ENCODE results near the gene ACKR2. TPM values are rescaled to one million over a fixed set of nuclear protein-coding genes. Genes with fewer than 3 reads are reported as not detected.

Gene ACKR2
- total RNA-seq, 1 donor from 2014 or later = 0.44 TPM

DNA sequence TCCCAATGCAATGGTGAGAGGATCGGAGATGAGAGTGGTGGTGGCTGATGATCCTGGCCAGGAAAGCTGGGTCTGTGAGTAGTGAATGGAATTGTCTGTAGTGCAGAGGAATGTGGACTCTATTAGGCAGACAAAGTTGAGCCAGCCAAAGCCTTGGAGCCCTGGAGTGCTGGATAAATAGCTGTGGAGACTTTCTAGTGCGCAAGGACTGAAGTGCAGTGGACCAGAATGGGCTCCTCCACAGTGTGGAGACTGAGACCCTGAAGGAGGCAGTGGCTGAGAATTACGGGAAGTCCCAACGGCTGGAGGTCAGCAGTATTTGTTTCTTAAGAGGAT lies 97.6 kb downstream of the ACKR2 start:
- Histone ChIP-seq H3K27ac (replicated peaks) (peak overlapping the region; percentile 73), H3K36me3 (peaks cover 41% of the 10 kb centered on the region), H3K4me3 (peak overlapping the region; percentile 81), H3K9me3 (replicated peaks) (peaks cover 21% of the 10 kb centered on the region), H3K27me3 (ENCODE audit: low read depth) (no peaks in the 10 kb centered on the region), H3K4me1 (peaks cover 23% of the 10 kb centered on the region)
- DNase-seq = no peak
- TF ChIP-seq, protein P1, sequence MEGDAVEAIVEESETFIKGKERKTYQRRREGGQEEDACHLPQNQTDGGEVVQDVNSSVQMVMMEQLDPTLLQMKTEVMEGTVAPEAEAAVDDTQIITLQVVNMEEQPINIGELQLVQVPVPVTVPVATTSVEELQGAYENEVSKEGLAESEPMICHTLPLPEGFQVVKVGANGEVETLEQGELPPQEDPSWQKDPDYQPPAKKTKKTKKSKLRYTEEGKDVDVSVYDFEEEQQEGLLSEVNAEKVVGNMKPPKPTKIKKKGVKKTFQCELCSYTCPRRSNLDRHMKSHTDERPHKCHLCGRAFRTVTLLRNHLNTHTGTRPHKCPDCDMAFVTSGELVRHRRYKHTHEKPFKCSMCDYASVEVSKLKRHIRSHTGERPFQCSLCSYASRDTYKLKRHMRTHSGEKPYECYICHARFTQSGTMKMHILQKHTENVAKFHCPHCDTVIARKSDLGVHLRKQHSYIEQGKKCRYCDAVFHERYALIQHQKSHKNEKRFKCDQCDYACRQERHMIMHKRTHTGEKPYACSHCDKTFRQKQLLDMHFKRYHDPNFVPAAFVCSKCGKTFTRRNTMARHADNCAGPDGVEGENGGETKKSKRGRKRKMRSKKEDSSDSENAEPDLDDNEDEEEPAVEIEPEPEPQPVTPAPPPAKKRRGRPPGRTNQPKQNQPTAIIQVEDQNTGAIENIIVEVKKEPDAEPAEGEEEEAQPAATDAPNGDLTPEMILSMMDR (IDR thresholded peaks at IDR 0.05; ENCODE audit: borderline replicate concordance) = no peak
- intact Hi-C loops (cut with micrococcal nuclease) = no loop called here

DNA sequence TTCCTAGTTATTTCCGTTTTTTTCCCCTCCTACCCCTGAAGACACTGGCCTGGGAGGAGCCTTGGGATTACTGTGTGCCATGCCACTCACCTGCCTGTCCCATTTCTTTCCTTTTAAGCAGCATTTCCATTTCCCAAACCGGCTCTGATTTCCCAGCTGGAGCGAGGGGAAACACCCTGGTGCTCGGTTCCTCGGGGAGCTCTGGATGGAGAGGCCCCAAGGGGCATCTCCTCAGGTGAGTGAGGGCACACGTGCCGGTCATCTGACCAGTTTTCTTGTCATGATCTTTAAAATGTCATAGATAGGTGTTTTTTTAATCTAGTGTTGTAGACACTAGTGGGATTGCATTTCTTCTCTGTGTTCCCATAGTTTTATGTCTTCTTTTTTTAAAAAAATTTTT lies 99.4 kb downstream of the ACKR2 start:
- peaks cover 53% of the 10 kb centered on the region for H3K36me3 ChIP-seq
- H3K9me3 ChIP-seq (replicated peaks) = peaks cover 32% of the 10 kb centered on the region
- TF ChIP-seq, protein P1 (IDR thresholded peaks at IDR 0.05; ENCODE audit: borderline replicate concordance) = no peak
- DNase-seq = no peak
- intact Hi-C loops (cut with micrococcal nuclease) = no loop called here
- no peak overlapping the region for H3K4me3 ChIP-seq
- no peak overlapping the region for H3K27ac ChIP-seq (replicated peaks)
- no peaks in the 10 kb centered on the region for H3K27me3 ChIP-seq (ENCODE audit: low read depth)
- peaks cover 23% of the 10 kb centered on the region for H3K4me1 ChIP-seq

DNA sequence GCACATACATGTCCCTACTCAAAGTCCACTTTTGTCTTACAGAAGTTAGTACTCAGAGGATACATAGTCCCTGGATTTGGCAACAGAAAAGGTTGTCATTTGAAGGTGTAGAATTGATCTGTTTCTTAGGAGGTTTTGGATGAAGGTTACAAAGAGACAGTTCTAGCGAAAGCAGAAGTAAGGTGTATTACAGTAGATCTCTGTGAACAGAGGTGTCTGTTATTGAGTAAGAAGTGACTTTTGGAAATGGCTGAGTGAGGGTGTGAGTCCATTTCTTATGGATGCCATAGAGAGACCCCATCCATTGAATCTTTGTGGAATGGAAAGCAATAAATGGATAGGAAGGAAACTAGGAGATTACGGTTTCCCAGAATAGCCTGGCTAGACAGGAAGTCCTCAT lies 102.3 kb downstream of the ACKR2 start:
- DNase-seq = no peak
- H3K36me3 ChIP-seq = peaks cover 82% of the 10 kb centered on the region
- H3K27me3 ChIP-seq (ENCODE audit: low read depth) = no peaks in the 10 kb centered on the region
- peaks cover 10% of the 10 kb centered on the region for H3K4me1 ChIP-seq
- no peak overlapping the region for H3K27ac ChIP-seq (replicated peaks)
- H3K9me3 ChIP-seq (replicated peaks) = peaks cover 61% of the 10 kb centered on the region
- TF ChIP-seq, protein P1 (IDR thresholded peaks at IDR 0.05; ENCODE audit: borderline replicate concordance) = no peak
- intact Hi-C loops (cut with micrococcal nuclease) = no loop called here
- H3K4me3 ChIP-seq = no peak overlapping the region

DNA sequence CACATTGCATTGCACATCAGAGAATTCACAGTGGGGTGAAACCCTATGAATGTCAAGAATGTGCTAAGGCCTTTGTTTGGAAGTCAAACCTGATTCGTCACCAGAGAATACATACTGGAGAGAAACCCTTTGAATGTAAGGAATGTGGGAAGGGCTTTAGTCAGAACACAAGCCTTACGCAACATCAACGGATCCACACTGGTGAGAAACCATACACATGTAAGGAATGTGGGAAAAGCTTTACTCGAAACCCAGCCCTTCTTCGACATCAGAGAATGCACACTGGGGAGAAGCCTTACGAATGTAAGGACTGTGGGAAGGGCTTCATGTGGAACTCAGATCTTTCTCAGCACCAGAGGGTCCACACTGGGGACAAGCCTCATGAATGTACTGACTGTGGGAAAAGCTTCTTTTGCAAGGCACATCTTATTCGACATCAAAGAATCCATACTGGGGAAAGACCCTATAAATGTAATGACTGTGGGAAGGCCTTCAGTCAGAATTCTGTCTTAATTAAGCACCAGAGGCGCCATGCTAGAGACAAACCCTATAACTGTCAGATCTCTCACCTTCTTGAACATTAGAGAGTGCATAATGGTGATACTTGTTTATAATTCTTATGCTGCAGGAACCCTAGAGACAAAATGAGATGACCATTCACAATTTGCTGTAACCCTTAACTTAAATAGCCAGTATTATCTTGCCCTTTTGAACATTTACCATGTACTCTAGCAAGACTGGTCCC lies 105.7 kb downstream of the ACKR2 start:
- peaks cover 93% of the 10 kb centered on the region for H3K9me3 ChIP-seq (replicated peaks)
- H3K4me1 ChIP-seq = no peaks in the 10 kb centered on the region
- H3K27ac ChIP-seq (replicated peaks) = no peak overlapping the region
- DNase-seq = no peak
- H3K4me3 ChIP-seq = no peak overlapping the region
- peaks cover 66% of the 10 kb centered on the region for H3K36me3 ChIP-seq
- intact Hi-C loops (cut with micrococcal nuclease) = no loop called here
- H3K27me3 ChIP-seq (ENCODE audit: low read depth) = no peaks in the 10 kb centered on the region
- TF ChIP-seq, protein P1 (IDR thresholded peaks at IDR 0.05; ENCODE audit: borderline replicate concordance) = no peak

Other genes starting within 250 kb of the ACKR2 start
- gene SEC22C, start 227.5 kb upstream of the ACKR2 start, total RNA-seq = 23.0 TPM
- 12.2 TPM for gene SS18L2, start 218.6 kb upstream of the ACKR2 start, total RNA-seq
- 20.0 TPM for gene NKTR, start 208.8 kb upstream of the ACKR2 start, total RNA-seq
- 118 TPM for gene ZBTB47, start 155.7 kb upstream of the ACKR2 start, total RNA-seq
- 0.22 TPM for gene KLHL40, start 123.9 kb upstream of the ACKR2 start, total RNA-seq
- 552 TPM for gene HHATL, start 106.6 kb upstream of the ACKR2 start, total RNA-seq
- 0.41 TPM for gene CCDC13, start 36.2 kb upstream of the ACKR2 start, total RNA-seq
- 377 TPM for gene HIGD1A, start 5.0 kb upstream of the ACKR2 start, total RNA-seq
- not detected for gene CYP8B1, start 66.4 kb downstream of the ACKR2 start, total RNA-seq
- 2.7 TPM for gene ZNF662, start 96.7 kb downstream of the ACKR2 start, total RNA-seq
- gene GASK1A, start 169.9 kb downstream of the ACKR2 start, total RNA-seq = 1.6 TPM

All from left ventricle myocardium inferior (tissue), 1 donor.